ENCODE data around the gene SPHKAP.

SPHKAP gene

GRCh38 chr2:228135300-228135699 is 46.2 kb downstream of the SPHKAP start:
- in situ Hi-C loops (cut with HindIII; ENCODE audit: low pct_unique_long_range_greater_than_20kb, low sequenced_read_pairs), result no loop called here
- DNase-seq (ENCODE audit: low read depth in 1 of 2, low spot score in 1 of 2), result no peak
- TF ChIP-seq JUND (IDR thresholded peaks at IDR 0.05; ENCODE audit: low read depth), result no peak

- in situ Hi-C loops (cut with HindIII; ENCODE audit: low pct_unique_long_range_greater_than_20kb, low sequenced_read_pairs), result no loop called here
- no peak for DNase-seq (ENCODE audit: low read depth in 1 of 2, low spot score in 1 of 2)
- TF ChIP-seq JUND (IDR thresholded peaks at IDR 0.05; ENCODE audit: low read depth), result no peak
Measured at GRCh38 chr2:228131833-228132232, 49.7 kb downstream of the SPHKAP start.

GRCh38 chr2:228126401-228126800 is 55.1 kb downstream of the SPHKAP start:
- TF ChIP-seq JUND (IDR thresholded peaks at IDR 0.05; ENCODE audit: low read depth), result no peak
- DNase-seq (ENCODE audit: low read depth in 1 of 2, low spot score in 1 of 2), result no peak

GRCh38 chr2:228118940-228119339 is 62.5 kb downstream of the SPHKAP start:
- no peak for TF ChIP-seq JUND (IDR thresholded peaks at IDR 0.05; ENCODE audit: low read depth)
- DNase-seq (ENCODE audit: low read depth in 1 of 2, low spot score in 1 of 2), result no peak
- in situ Hi-C loops (cut with HindIII; ENCODE audit: low pct_unique_long_range_greater_than_20kb, low sequenced_read_pairs), result no loop called here

More at GRCh38 chr2:228126401-228126800, 55.1 kb downstream of the SPHKAP start:
- in situ Hi-C loops (cut with HindIII; ENCODE audit: low pct_unique_long_range_greater_than_20kb, low sequenced_read_pairs), result no loop called here

- in situ Hi-C loops (cut with HindIII; ENCODE audit: low pct_unique_long_range_greater_than_20kb, low sequenced_read_pairs), result no loop called here
- no peak for DNase-seq (ENCODE audit: low read depth in 1 of 2, low spot score in 1 of 2)
- no peak for TF ChIP-seq JUND (IDR thresholded peaks at IDR 0.05; ENCODE audit: low read depth)
Measured at GRCh38 chr2:228107846-228108245, 73.6 kb downstream of the SPHKAP start.

DNA sequence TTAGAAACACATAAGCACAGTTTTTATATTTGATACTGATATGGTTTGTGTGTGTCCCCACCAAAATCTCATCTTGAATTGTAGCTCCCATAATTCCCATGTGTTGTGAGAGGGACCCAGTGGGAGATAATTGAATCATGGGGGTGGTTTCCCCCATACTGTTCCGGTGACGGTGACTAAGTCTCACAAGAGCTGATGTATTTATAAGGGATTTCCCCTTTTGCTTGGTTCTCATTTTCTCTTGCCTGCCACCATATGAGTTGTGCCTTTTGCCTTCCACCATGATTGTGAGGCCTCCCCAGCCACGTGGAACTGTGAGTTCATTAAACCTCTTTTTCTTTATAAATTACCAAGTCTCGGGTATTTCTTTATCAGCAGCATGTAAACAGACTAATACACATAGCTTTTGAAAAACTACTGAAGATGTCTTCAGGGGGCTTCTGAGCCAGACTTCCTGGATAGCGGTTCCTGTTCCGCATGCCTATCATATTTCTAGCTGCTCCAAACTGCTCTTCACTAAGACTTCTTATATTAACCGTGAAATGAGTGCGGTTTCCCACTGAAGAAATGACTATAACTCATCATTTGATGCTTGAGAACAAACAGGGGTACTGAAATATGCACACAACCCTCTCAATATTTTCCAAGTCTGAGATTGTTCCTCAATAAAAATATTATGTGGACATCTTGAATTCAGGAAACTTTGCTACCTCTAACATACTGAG is 75.8 kb downstream of the SPHKAP start:
- in situ Hi-C loops (cut with HindIII; ENCODE audit: low pct_unique_long_range_greater_than_20kb, low sequenced_read_pairs), result no loop called here
- DNase-seq (ENCODE audit: low read depth in 1 of 2, low spot score in 1 of 2), result no peak
- no peak for TF ChIP-seq JUND (IDR thresholded peaks at IDR 0.05; ENCODE audit: low read depth)

GRCh38 chr2:228104215-228104614 is 77.3 kb downstream of the SPHKAP start:
- no peak for DNase-seq (ENCODE audit: low read depth in 1 of 2, low spot score in 1 of 2)
- in situ Hi-C loops (cut with HindIII; ENCODE audit: low pct_unique_long_range_greater_than_20kb, low sequenced_read_pairs), result no loop called here
- TF ChIP-seq JUND (IDR thresholded peaks at IDR 0.05; ENCODE audit: low read depth), result no peak

GRCh38 chr2:228103379-228103778 is 78.1 kb downstream of the SPHKAP start:
- no peak for TF ChIP-seq JUND (IDR thresholded peaks at IDR 0.05; ENCODE audit: low read depth)
- in situ Hi-C loops (cut with HindIII; ENCODE audit: low pct_unique_long_range_greater_than_20kb, low sequenced_read_pairs), result no loop called here
- DNase-seq (ENCODE audit: low read depth in 1 of 2, low spot score in 1 of 2), result no peak

GRCh38 chr2:228102949-228103348 is 78.5 kb downstream of the SPHKAP start:
- in situ Hi-C loops (cut with HindIII; ENCODE audit: low pct_unique_long_range_greater_than_20kb, low sequenced_read_pairs), result no loop called here
- no peak for DNase-seq (ENCODE audit: low read depth in 1 of 2, low spot score in 1 of 2)
- no peak for TF ChIP-seq JUND (IDR thresholded peaks at IDR 0.05; ENCODE audit: low read depth)

GRCh38 chr2:228094377-228094921 is 87.0 kb downstream of the SPHKAP start:
- DNase-seq (ENCODE audit: low read depth in 1 of 2, low spot score in 1 of 2), result no peak
- in situ Hi-C loops (cut with HindIII; ENCODE audit: low pct_unique_long_range_greater_than_20kb, low sequenced_read_pairs), result no loop called here
- no peak for TF ChIP-seq JUND (IDR thresholded peaks at IDR 0.05; ENCODE audit: low read depth)

DNA sequence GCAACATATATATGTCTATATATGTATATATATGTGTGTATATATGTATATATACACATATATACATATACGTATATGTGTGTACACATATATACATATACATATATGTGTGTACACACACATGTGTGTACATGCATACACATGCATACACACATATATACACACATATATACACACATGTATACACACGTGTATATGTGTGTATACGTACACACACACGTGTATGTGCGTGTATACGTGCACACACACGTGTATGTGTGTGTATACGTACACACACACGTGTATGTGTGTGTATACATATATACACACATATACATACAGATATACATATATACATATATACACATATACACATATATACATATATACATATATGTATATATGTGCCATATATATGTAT is 89.4 kb downstream of the SPHKAP start:
- TF ChIP-seq JUND (IDR thresholded peaks at IDR 0.05; ENCODE audit: low read depth), result no peak
- no peak for DNase-seq (ENCODE audit: low read depth in 1 of 2, low spot score in 1 of 2)
- in situ Hi-C loops (cut with HindIII; ENCODE audit: low pct_unique_long_range_greater_than_20kb, low sequenced_read_pairs), result no loop called here

- in situ Hi-C loops (cut with HindIII; ENCODE audit: low pct_unique_long_range_greater_than_20kb, low sequenced_read_pairs), result no loop called here
- TF ChIP-seq JUND (IDR thresholded peaks at IDR 0.05; ENCODE audit: low read depth), result no peak
- no peak for DNase-seq (ENCODE audit: low read depth in 1 of 2, low spot score in 1 of 2)
Measured at GRCh38 chr2:228086561-228086960, 94.9 kb downstream of the SPHKAP start.

GRCh38 chr2:228084717-228085116 is 96.8 kb downstream of the SPHKAP start:
- in situ Hi-C loops (cut with HindIII; ENCODE audit: low pct_unique_long_range_greater_than_20kb, low sequenced_read_pairs), result no loop called here
- no peak for DNase-seq (ENCODE audit: low read depth in 1 of 2, low spot score in 1 of 2)
- TF ChIP-seq JUND (IDR thresholded peaks at IDR 0.05; ENCODE audit: low read depth), result no peak

DNA sequence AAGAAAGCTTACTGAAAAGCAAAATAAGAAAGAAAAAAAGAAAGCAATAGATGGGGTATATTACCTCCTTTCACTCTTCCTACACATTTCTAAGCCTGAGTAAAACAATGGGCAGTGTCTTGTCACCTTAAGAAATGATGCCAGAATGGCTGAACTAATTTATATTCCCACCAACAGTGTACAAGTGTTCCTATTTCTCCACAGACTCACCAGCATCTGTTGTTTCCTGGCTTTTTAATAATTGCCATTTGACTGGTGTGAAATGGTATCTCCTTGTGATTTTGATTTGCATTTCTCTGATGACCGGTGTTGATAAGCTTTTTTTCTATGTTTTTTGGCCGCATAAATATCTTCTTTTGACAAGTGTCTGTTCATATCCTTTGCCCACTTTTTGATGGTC is 98.4 kb downstream of the SPHKAP start:
- no peak for DNase-seq (ENCODE audit: low read depth in 1 of 2, low spot score in 1 of 2)
- in situ Hi-C loops (cut with HindIII; ENCODE audit: low pct_unique_long_range_greater_than_20kb, low sequenced_read_pairs), result no loop called here
- no peak for TF ChIP-seq JUND (IDR thresholded peaks at IDR 0.05; ENCODE audit: low read depth)
